Muscle of leg (tissue), 11 donors: ENCODE data around the gene SCRT2. TPM values are rescaled to one million over a fixed set of nuclear protein-coding genes. Genes with fewer than 3 reads are reported as not detected.
A peak's percentile ranks its signal among the peaks of the same experiment; 100 is the strongest.

Source experiments
- DNase-seq: peaks from one replicate; pipeline ENCODE4 v3.0.0; 2013
- H3K27ac ChIP-seq: one replicate; pipeline ENCODE4 v1.5.1; 2013; ENCODE audit warnings: mild to moderate bottlenecking, low read length, control low read depth
- H3K27me3 ChIP-seq: one replicate; pipeline ENCODE4 v1.6.1; 2013; ENCODE audit warnings: low read length; ENCODE audit not compliant: control insufficient read depth, insufficient read depth
- H3K36me3 ChIP-seq: one replicate; pipeline ENCODE4 v1.6.1; 2013; ENCODE audit warnings: low read length; ENCODE audit not compliant: control insufficient read depth, insufficient read depth
- H3K4me1 ChIP-seq: one replicate; pipeline ENCODE4 v1.6.1; 2013; ENCODE audit warnings: low read length; ENCODE audit not compliant: control insufficient read depth, insufficient read depth
- H3K4me3 ChIP-seq: one replicate; pipeline ENCODE4 v1.5.1; 2013; ENCODE audit warnings: low read length, control low read depth
- H3K9me3 ChIP-seq: replicated peaks from 2 replicates; pipeline ENCODE4 v1.6.1; 2013; ENCODE audit warnings: low read depth, low read length; ENCODE audit not compliant: control insufficient read depth
- WGBS: methylation state at CpG from one replicate; pipeline ENCODE4 v1.1.5; 2013; ENCODE audit warnings: missing lambda C conversion rate; ENCODE audit not compliant: insufficient coverage; 5-methylcytosine and 5-hydroxymethylcytosine counted together
- polyA plus RNA-seq, 8 donors: library from polyadenylated mRNA; unstranded; fragments of 120-200 nt; gene quantifications; one replicate each; pipeline versions ENCODE4 v1.2.1 to v1.2.3, GENCODE V29; 2013; ENCODE audit warnings: inconsistent platforms in 1 of 8, low replicate concordance in 1 of 8; ENCODE audit not compliant: insufficient read length in 8 of 8, insufficient read depth in 1 of 8
- total RNA-seq: library from RNA; stranded (reverse); fragments of 120-200 nt; gene quantifications from one replicate; pipeline ENCODE4 v1.2.4, GENCODE V29; 2013

SCRT2 gene
- total and polyA plus RNA-seq, 9 donors = 0.05 TPM; not detected in 8

- Histone ChIP-seq H3K9me3 (peaks cover 6% of the 10 kb centered on the region), H3K27me3 (peaks cover 2% of the 10 kb centered on the region), H3K27ac (no peak overlapping the region), H3K4me3 (no peak overlapping the region), H3K36me3 (no peaks in the 10 kb centered on the region), H3K4me1 (peaks cover 4% of the 10 kb centered on the region)
- no peak for DNase-seq
- WGBS = 90% methylated on average over 4 of the region's 5 CpGs
These were observed 56.6 kb downstream of the SCRT2 start for GRCh38 chr20:618980-619379.

- 85% methylated on average over 4 of the region's 4 CpGs for WGBS
These were observed 57.5 kb downstream of the SCRT2 start for GRCh38 chr20:617934-618690.

GRCh38 chr20:615514-615913, 60.1 kb downstream of the SCRT2 start:
- H3K27ac ChIP-seq = no peak overlapping the region
- peaks cover 24% of the 10 kb centered on the region for H3K27me3 ChIP-seq
- no CpG with 5 or more reads among the region's 4 CpGs for WGBS
- no peak for DNase-seq
- H3K4me1 ChIP-seq = peaks cover 28% of the 10 kb centered on the region
- peaks cover 6% of the 10 kb centered on the region for H3K9me3 ChIP-seq
- H3K4me3 ChIP-seq = no peak overlapping the region
- no peaks in the 10 kb centered on the region for H3K36me3 ChIP-seq

More at GRCh38 chr20:617934-618690, 57.5 kb downstream of the SCRT2 start:
- Histone ChIP-seq H3K36me3 (no peaks in the 10 kb centered on the region), H3K9me3 (peaks cover 6% of the 10 kb centered on the region), H3K27me3 (peaks cover 4% of the 10 kb centered on the region), H3K27ac (no peak overlapping the region), H3K4me3 (no peak overlapping the region), H3K4me1 (peaks cover 8% of the 10 kb centered on the region)
- no peak for DNase-seq

- WGBS = 0% methylated on average over 4 of the region's 8 CpGs
- H3K9me3 ChIP-seq = no peaks in the 10 kb centered on the region
- H3K4me3 ChIP-seq = no peak overlapping the region
- peaks cover 47% of the 10 kb centered on the region for H3K4me1 ChIP-seq
- H3K27ac ChIP-seq = peak overlapping the region; percentile 55
- DNase-seq = no peak
- peaks cover 42% of the 10 kb centered on the region for H3K27me3 ChIP-seq
- H3K36me3 ChIP-seq = peaks cover 6% of the 10 kb centered on the region
These were observed 63.8 kb downstream of the SCRT2 start for GRCh38 chr20:611843-612185.

Other genes with a start within 250 kb of the SCRT2 start
- gene TBC1D20, start 213.3 kb downstream of the SCRT2 start, total RNA-seq = 23.6 TPM
- gene TBC1D20, start 213.3 kb downstream of the SCRT2 start, polyA plus RNA-seq = 10 to 100 TPM; 27.6 to 37.8 (median 30.0) TPM
- 123 TPM for gene CSNK2A1, start 132.0 kb downstream of the SCRT2 start, total RNA-seq
- gene CSNK2A1, start 132.0 kb downstream of the SCRT2 start, polyA plus RNA-seq = 100 to 1,000 TPM in 3 of 8 donors, 10 to 100 TPM in 5; 85.9 to 115 (median 93.2) TPM
- 5.9 TPM for gene TCF15, start 65.5 kb downstream of the SCRT2 start, total RNA-seq
- 1 to 10 TPM; 3.5 to 7.9 (median 5.4) TPM for gene TCF15, start 65.5 kb downstream of the SCRT2 start, polyA plus RNA-seq
- gene SRXN1, start 22.6 kb downstream of the SCRT2 start, total RNA-seq = 11.6 TPM
- 10 to 100 TPM in 6 of 8 donors, 1 to 10 TPM in 2; 8.4 to 13.7 (median 10.6) TPM for gene SRXN1, start 22.6 kb downstream of the SCRT2 start, polyA plus RNA-seq
- gene SLC52A3, start 92.7 kb upstream of the SCRT2 start, total RNA-seq = 0.22 TPM
- under 1 TPM; 0.26 to 0.69 (median 0.50) TPM for gene SLC52A3, start 92.7 kb upstream of the SCRT2 start, polyA plus RNA-seq
- gene FAM110A, start 157.9 kb upstream of the SCRT2 start, total RNA-seq = 7.2 TPM
- gene FAM110A, start 157.9 kb upstream of the SCRT2 start, polyA plus RNA-seq = 10 to 100 TPM; 10.0 to 23.5 (median 16.2) TPM
- 0.04 TPM for gene ANGPT4, start 240.5 kb upstream of the SCRT2 start, total RNA-seq
- gene ANGPT4, start 240.5 kb upstream of the SCRT2 start, polyA plus RNA-seq = under 1 TPM in 7 of 8 donors, not detected in 1; 0.03 to 0.12 (median 0.06) TPM